ENCODE results near the gene DCTN3.

DCTN3 gene

GRCh38 chr9:34624475-34625185 lies 4.3 kb upstream of the DCTN3 start:
- no peak for DNase-seq

- DNase-seq = no peak
These were observed 3.3 kb upstream of the DCTN3 start for GRCh38 chr9:34623374-34624235.

DNA sequence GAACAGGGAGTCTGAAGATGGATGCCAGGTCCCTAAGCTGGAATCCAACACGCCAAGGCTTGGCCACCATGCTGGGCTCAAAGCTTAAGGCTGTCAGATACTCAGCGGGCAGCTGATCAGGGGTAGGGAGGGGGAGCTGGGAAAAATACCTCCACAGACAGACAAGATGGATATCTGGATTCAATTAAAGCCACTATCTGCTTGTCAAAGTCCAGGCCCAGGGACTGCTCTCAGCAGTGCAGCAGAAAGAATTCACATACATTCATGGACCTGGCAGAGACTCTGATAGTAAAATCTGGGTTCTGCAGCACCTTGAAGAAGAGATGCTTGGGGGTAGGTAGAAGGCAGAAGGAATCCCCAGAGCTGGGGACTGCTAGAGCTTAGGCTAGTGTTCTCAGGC lies 5.2 kb downstream of the DCTN3 start:
- no peak for DNase-seq

- DNase-seq = peak in 54 of 58 donors; percentile 17 to 83 (median 55)
These were observed 7.4 kb downstream of the DCTN3 start for GRCh38 chr9:34612788-34613390.

- peak in 57 of 58 donors; percentile 30 to 88 (median 74) for DNase-seq
These were observed 8.2 kb downstream of the DCTN3 start, which contains the start of gene RPP25L for GRCh38 chr9:34611811-34612787. Gene RPP25L (minus strand): TSS chr9:34612097. CDS start chr9:34611296, 801 bp downstream.

- peak in 8 of 58 donors; percentile 14 to 47 (median 40) for DNase-seq
These were observed 9.0 kb downstream of the DCTN3 start for GRCh38 chr9:34611251-34611810.

DNA sequence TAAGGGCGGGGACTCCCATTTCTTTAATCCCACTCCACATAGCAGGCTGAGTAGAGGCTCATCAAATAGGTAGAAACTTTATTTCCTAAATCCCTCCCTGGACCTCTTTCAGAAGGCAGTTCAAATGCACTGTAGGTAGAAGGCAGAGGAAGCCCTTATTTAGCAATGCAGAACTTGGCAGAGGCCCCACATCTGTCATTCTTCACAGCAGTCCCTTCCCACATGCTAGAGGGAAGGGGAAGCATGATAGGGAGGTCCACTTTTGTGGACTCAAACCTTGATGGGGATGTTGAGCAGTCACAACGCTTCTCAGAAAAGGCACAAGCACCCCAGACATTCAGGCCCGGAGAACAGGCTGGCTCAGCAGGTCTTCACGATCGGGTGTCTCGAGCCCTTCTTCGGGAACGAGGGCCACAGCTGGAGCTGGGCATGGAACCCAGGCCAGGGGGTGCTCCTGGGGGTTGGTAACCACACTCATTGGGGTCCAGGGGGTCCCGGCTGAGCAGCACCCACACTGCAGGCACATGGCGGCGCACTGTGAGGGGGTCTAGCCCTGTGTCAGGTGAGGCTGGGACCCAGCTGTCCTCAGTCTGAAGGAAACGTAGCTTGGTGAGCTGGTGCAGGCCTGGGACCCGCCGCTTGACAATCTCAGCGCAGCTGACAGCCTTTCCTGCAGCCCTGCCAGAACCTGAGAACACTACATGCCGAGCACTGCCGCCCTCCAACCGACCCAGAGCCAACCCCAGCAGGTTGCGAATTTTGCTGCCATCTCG lies 9.7 kb downstream of the DCTN3 start:
- DNase-seq = peak in 1 of 58 donors; percentile 23

GRCh38 chr9:34607331-34607730 lies 13.0 kb downstream of the DCTN3 start:
- DNase-seq = no peak

- no peak for DNase-seq
These were observed 13.4 kb downstream of the DCTN3 start for GRCh38 chr9:34606905-34607304.

DNA sequence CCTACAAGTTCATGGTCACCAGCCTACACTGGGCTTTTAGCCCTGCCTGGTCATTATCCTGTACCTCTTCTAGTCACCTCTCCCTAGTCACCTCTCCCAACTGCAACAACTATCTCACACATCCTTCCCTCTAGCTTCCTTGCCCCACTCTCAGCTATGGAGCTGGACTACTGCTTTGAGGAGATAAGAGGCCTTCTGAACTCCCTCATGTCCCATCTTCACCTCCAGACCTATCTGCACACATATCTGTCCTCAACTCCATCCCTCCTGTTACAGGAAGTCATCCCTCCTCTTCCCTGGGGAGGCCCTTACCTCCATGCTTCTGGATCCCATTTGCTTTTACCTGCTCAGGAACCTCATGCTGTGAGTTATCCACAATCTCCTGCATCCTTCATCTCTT lies 14.1 kb downstream of the DCTN3 start:
- no peak for DNase-seq

GRCh38 chr9:34603610-34604231 lies 16.6 kb downstream of the DCTN3 start:
- DNase-seq = peak in 56 of 58 donors; percentile 18 to 95 (median 70)

DNA sequence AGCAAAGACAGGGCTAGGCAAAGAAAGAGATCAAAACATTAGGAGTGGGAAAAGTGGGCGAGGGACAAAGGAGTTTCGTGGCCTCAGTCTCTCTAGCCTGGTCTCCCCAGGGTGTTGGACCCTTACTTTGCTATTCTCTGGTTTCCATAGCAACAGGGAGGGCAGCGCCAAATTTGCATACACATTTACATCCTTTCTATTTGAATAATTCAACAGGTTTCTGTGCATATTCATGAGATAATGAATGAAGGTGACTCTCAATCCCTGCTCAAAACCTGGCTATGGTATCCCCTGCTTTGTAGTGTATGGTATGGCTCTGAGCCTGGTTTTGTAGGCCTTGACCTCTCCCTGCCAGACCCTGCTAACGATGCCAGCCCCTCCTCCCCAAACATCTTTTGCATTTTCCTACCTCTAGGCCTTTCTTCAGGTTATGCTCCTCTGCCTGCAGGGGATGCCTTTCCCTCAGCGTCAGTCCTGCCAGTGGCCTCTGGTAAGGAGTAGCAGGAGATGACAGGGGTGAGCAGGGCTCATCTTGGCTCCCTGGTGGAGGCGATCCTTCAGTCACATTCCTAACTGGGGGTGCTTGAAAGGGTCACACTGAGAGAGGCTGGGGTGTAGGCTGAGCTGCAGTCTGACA lies 18.2 kb downstream of the DCTN3 start:
- DNase-seq = no peak

GRCh38 chr9:34600908-34601307 lies 19.4 kb downstream of the DCTN3 start:
- no peak for DNase-seq

GRCh38 chr9:34599546-34599945 lies 20.7 kb downstream of the DCTN3 start:
- DNase-seq = no peak

GRCh38 chr9:34594177-34594576 lies 26.1 kb downstream of the DCTN3 start:
- DNase-seq = peak in 4 of 58 donors; percentile 13 to 29 (median 22)

DNA sequence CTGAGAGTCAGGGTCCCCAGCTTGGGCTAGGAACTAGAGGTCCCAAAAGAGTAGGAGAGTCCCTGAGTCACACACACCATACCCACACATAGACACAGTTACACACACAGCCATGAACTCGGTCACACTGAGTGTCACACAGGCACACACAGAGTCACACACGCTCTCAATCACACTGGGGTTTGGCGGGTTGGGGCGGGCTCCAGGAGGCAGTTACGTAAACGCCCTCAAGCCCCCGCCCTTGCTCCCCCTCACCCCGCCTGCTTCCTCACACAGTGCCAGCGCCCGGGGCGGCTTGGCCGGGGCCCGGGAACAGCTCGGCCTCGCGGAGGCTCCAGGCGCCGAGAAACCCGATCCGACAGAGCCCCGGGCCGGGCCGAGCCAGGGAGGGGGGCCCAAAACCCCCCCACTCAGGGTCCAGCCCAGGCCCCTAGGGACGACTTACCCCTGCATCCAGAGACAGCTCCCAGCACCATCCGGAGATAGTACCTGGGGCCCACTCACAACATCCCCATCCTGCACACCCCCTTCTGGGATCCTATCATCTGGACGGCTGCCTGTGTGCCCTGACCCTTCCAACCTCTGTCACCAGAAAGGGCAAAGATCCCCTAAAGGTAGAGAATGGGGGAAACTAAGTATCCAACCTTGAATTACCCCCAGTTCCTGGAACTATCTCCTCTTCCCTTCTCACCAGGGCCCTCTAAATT lies 27.2 kb downstream of the DCTN3 start:
- peak in 51 of 58 donors; percentile 23 to 86 (median 59) for DNase-seq

DNA sequence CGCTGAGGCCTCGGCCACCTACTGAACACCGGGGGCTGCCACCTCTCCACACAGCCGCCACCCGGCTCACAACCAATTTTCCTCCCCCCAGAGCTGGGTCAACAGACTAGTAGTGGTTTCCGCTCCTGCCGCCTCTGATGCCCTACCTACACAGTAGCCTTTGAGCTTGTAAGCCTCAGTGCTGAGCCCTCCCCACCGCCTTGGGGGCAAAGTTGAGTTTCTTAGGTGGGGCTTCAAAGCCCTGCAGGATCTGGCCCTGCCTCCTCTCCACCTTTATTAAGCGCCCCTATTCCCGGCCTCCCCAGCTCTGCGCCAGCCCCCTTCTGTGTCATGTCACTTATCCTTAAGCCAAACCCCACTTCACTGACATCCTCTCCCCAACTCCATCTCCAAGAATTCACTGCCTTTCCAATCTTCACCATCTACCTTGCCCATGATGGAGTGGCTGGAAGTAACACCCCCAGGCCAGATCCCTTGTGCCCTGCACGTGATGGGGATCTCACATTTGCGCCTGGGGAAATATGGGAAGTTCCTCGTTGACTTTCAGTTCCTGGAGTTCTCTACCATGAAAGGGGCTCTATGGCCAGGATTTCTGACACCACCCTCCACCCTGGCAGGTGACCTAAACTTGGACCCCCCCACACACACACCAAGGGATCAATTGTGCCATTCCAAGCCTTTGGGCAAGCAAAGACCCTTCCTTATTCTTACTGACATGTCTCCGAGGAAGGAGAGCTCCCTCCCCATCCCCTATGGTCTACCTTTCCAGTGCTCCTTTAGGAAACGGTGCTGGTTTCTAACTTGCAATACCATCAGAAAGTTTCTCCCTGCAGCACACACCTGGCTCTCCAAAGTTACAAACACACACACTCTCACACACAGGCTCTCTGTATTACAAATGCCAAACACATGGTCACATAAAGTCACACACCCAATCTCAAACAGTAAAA lies 28.1 kb downstream of the DCTN3 start:
- no peak for DNase-seq

Data from anterior cingulate cortex (tissue), 58 donors.